GM08714 (cell line): ENCODE data around the gene CHCHD1.

ENCODE experiments used
- H3K4me3 ChIP-seq: fragments of 200-500 bp; sonication (Bioruptor generic); 2 replicates; pipeline ENCODE4 v1.5.1; 2014; ENCODE audit warnings: mild to moderate bottlenecking, low read length, inconsistent platforms
- ZNF274 ChIP-seq: IDR thresholded peaks from 2 replicates; pipeline ENCODE4 v1.6.1; 2012; ENCODE audit warnings: mild to moderate bottlenecking, low read depth, low read length

Gene CHCHD1

GRCh38 chr10:73758704-73759511, 22.9 kb upstream of the CHCHD1 start:
- no peak for TF ChIP-seq ZNF274
- H3K4me3 ChIP-seq, result no peak overlapping the region

- H3K4me3 ChIP-seq, result no peak overlapping the region
- no peak for TF ChIP-seq ZNF274
Measured at GRCh38 chr10:73759512-73760115, 22.2 kb upstream of the CHCHD1 start.

DNA sequence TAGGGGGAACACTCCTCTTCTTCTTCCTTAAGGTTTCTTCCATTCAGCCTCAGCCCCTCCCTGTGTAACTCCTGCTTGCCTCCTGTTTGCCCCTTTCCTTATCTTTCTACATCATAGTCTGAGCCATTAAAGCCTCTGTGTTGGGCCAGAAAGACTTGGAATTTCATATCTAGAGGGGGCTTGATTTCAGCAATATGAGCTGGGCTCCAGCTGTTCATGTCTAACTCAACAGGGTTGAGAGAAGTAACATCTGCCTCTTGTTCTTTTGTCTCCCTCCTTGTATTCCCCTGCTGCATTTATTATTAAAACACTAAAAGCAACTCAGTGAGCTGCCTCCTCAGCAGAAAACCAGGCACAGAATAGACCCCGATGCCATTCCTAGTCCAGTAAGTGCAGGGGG, 20.1 kb upstream of the CHCHD1 start:
- H3K4me3 ChIP-seq, result no peak overlapping the region
- TF ChIP-seq ZNF274, result no peak

- TF ChIP-seq ZNF274, result no peak
- no peak overlapping the region for H3K4me3 ChIP-seq
Measured at GRCh38 chr10:73762915-73763314, 18.9 kb upstream of the CHCHD1 start.

- H3K4me3 ChIP-seq, result no peak overlapping the region
- no peak for TF ChIP-seq ZNF274
Measured at GRCh38 chr10:73763343-73763742, 18.5 kb upstream of the CHCHD1 start.

GRCh38 chr10:73765066-73765465, 16.8 kb upstream of the CHCHD1 start:
- no peak for TF ChIP-seq ZNF274
- no peak overlapping the region for H3K4me3 ChIP-seq

DNA sequence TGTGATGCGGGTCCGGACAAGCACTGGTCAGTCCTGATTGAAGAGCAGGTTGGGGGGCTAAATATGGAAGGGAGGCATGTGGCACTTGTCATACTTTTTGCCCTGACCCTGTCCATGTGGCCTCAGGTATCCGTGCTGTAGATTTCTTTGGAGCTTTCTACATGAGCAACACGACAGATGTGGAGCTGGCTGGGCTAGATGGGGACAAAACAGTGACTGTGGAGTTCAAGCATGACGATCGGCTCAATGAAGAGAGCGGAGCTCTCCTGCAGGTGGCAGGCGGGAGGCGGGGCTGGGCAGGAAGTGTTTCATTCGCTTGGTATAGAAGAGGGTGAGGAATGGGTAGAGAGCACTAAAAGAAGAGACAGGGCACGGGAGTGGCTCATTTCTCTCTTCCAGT, 13.0 kb upstream of the CHCHD1 start:
- no peak for TF ChIP-seq ZNF274
- no peak overlapping the region for H3K4me3 ChIP-seq

GRCh38 chr10:73769396-73769795, 12.5 kb upstream of the CHCHD1 start:
- TF ChIP-seq ZNF274, result no peak
- H3K4me3 ChIP-seq, result no peak overlapping the region

DNA sequence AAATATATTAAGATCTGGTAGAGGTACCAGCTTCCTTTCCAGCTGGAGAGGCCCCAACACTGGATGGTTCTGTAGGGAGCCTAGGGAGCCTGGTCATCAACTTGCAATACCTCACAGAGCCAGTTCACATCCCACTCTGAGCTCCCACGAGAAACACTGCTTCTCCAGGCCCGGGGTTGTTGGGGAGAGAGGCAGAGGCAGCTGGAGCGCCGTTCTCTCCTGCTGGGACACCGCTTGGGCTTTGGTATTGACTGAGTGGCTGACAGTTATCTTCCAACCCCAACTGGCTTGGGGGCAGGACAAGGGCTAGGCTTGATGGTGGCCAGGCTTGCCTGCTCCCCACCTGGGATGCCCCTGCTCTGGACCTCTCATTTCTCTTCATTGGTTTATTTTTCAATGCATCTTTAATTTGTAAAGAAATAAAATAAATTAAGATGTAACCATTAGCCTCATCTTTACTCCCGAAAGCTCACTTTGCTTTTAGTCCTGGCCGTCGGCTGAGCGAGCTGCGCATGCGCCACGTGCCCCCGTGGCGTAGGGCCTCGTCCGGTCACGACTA, 10.0 kb upstream of the CHCHD1 start:
- TF ChIP-seq ZNF274, result no peak
- H3K4me3 ChIP-seq, result peak overlapping the region; percentile 89

GRCh38 chr10:73772281-73773151, 9.3 kb upstream of the CHCHD1 start:
- peak overlapping the region; percentile 89 for H3K4me3 ChIP-seq
- TF ChIP-seq ZNF274, result no peak

- H3K4me3 ChIP-seq, result peak overlapping the region; percentile 89
- no peak for TF ChIP-seq ZNF274
Measured at GRCh38 chr10:73773152-73773879, 8.5 kb upstream of the CHCHD1 start.

DNA sequence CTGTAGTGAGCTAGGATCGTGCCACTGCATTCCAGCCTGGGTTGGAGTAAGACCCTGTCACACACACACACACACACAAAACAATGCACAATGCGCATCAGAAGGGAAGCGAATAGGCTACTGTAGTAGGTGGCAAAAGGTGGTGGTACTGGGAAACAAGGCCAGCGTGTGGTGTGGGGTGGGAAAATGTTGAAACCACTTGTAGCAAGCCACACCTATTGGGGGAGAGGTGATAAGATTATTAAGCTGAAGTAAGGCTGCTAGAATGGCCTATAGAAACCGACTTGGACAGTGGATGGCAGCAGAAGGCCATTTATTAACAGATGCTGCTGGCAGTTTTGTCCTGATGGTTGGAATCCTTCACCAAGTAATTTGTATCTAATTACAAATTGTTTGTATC, 7.2 kb upstream of the CHCHD1 start:
- H3K4me3 ChIP-seq, result peak overlapping the region; percentile 89; the same call in 1 of the 2 replicates
- TF ChIP-seq ZNF274, result no peak

DNA sequence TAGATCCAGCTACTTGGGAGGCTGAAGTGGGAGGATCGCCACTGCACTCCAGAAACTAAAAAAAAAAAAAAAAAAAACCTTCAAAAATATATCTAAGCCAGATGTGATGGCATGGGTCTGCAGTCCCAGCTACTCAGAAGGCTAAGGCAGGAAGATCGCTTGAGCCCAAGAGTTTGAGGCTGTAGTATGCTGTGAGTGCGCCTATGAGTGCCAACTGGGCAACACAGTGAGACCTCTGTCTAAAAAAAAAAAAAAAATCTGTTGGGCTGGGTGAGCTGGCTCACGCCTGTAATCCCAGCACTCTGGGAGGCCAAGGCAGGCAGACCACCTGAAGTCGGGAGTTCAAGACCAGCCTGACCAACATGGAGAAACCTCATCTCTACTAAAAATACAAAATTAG, 2.8 kb upstream of the CHCHD1 start:
- no peak for TF ChIP-seq ZNF274
- H3K4me3 ChIP-seq, result no peak overlapping the region
